ENCODE measurements around the gene REC8.

REC8 gene

DNA sequence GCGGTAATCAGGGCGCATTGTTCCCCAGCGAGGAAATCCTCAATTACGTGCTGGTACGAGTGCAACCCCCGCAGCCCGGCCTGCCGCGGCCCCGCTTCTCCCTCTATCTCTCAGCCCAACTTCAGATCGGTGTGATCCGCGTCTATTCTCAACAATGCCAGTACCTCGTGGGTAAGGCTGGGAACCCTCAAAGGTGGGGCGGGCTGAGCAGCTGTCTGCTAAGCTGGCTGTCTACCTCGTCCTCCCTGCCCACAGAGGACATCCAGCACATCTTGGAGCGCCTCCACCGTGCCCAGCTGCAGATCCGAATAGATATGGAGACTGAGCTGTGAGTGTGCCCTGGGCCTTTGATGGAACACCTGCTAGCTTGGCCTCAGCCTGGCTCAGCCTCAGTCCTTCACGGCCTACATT, 996 bp downstream of the REC8 start:
- TF ChIP-seq, protein P1, sequence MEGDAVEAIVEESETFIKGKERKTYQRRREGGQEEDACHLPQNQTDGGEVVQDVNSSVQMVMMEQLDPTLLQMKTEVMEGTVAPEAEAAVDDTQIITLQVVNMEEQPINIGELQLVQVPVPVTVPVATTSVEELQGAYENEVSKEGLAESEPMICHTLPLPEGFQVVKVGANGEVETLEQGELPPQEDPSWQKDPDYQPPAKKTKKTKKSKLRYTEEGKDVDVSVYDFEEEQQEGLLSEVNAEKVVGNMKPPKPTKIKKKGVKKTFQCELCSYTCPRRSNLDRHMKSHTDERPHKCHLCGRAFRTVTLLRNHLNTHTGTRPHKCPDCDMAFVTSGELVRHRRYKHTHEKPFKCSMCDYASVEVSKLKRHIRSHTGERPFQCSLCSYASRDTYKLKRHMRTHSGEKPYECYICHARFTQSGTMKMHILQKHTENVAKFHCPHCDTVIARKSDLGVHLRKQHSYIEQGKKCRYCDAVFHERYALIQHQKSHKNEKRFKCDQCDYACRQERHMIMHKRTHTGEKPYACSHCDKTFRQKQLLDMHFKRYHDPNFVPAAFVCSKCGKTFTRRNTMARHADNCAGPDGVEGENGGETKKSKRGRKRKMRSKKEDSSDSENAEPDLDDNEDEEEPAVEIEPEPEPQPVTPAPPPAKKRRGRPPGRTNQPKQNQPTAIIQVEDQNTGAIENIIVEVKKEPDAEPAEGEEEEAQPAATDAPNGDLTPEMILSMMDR (conservative IDR thresholded peaks at IDR 0.05; ENCODE audit: low read depth, low read length) = no peak
- no peak for DNase-seq (ENCODE audit: low read depth)
- peak overlapping the region; percentile 73 for H3K4me3 ChIP-seq (ENCODE audit: low read depth, low read length)

DNA sequence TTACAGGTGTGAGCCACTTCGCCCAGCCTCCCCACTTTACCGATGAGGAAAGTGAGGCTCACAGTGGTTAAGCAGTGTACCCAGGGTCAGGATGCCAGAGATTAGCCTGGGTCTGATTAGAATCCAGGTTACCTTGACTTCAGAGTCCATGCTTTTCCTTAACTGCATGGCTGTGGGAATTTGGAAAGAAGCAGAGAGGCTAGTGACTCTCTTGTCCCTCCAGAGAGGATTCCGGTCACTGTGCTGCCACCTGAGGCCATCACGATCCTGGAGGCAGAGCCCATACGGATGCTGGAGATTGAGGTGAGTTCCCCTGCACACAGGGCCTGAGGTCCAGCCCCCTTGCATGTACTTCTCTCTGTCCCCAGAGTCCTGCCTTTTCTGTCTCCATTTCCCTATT, 4.7 kb downstream of the REC8 start:
- DNase-seq (ENCODE audit: low read depth) = no peak
- TF ChIP-seq, protein P1 (conservative IDR thresholded peaks at IDR 0.05; ENCODE audit: low read depth, low read length) = no peak
- no peak overlapping the region for H3K4me3 ChIP-seq (ENCODE audit: low read depth, low read length)

DNA sequence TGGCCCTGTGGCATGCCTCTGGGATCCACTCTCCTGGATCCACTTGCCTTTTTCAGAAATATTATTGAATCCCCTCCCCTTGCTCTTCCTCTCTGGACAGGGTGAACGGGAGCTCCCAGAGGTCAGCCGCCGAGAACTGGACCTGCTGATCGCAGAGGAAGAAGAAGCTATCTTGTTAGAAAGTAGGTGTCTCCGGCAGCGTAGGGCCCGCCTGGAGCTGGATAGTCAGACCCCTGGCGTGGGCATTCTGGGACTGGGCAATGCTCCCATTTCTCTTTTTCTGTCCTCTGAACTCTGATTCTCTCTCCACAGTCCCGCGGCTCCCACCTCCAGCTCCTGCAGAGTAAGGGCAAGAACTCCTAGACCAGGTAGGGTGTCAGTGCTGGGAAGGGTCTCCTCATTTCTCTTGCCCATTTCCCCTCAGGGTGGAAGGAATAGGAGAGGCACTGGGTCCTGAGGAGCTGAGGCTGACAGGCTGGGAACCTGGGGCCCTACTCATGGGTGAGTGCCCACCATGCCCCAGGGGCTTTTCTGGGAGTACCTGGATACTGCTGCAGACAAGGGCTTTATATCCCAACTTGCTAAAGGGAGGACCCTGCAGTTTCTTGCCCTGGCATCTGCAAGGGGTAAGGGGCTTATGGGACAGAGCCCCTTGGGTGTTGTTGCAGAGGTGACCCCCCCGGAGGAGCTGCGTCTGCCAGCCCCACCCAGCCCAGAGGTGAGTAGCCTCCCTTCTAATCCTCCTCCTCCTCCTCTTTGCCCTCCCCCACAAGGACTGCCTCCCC, 5.4 kb downstream of the REC8 start:
- TF ChIP-seq, protein P1 (conservative IDR thresholded peaks at IDR 0.05; ENCODE audit: low read depth, low read length) = no peak
- H3K4me3 ChIP-seq (ENCODE audit: low read depth, low read length) = no peak overlapping the region
- DNase-seq (ENCODE audit: low read depth) = no peak

DNA sequence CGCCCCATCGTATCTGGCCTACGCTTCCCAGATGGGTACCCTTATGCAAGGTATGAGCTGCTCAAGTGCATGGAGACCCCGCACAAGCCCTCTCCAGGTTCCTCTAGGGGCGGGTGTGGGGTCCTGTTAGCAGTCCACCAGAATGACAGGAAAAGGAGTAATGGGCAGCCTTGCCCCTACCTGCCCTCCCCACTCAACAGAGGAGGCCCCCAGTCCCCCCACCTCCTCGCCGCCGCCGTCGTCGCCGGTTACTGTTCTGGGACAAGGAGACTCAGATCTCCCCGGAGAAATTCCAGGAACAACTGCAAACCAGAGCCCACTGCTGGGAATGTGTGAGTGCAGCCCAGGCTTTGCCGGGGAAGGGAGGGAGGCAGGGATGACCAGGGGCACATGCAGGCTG, 6.0 kb downstream of the REC8 start:
- DNase-seq (ENCODE audit: low read depth) = no peak
- no peak overlapping the region for H3K4me3 ChIP-seq (ENCODE audit: low read depth, low read length)
- TF ChIP-seq, protein P1 (conservative IDR thresholded peaks at IDR 0.05; ENCODE audit: low read depth, low read length) = no peak

DNA sequence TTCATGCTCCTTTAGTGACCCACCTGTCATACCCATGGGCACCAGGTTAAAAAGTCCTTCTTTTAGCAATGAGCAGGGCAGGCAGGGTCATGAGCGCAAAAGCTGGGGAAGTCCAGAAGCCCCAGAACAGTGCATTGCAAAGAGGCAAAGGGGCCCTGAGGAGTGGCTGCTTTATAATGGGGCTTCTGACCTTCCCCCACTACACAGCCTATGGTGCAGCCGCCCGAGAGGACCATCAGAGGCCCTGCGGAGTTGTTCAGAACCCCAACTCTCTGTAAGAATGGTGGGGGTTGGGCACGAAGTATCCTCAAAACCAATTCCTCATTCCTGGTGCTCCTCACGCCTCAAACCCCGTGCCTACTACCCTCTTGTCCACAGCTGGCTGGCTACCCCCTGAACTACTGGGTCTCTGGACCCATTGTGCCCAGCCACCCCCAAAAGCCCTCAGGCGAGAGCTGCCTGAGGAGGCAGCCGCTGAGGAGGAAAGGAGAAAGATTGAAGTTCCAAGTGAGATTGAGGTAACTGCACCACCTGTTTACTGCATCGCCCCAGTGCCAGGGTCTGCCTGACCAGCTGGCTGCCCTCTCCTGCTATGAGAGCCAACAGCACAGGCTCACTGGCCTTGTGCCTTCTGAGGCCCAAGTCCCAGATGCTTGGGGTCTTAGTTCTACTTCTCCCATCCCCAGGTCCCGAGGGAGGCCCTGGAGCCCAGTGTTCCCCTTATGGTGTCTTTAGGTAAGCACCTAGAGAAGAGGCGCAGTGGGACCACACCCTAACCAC, 6.7 kb downstream of the REC8 start:
- TF ChIP-seq, protein P1 (conservative IDR thresholded peaks at IDR 0.05; ENCODE audit: low read depth, low read length) = no peak
- no peak for DNase-seq (ENCODE audit: low read depth)
- no peak overlapping the region for H3K4me3 ChIP-seq (ENCODE audit: low read depth, low read length)

DNA sequence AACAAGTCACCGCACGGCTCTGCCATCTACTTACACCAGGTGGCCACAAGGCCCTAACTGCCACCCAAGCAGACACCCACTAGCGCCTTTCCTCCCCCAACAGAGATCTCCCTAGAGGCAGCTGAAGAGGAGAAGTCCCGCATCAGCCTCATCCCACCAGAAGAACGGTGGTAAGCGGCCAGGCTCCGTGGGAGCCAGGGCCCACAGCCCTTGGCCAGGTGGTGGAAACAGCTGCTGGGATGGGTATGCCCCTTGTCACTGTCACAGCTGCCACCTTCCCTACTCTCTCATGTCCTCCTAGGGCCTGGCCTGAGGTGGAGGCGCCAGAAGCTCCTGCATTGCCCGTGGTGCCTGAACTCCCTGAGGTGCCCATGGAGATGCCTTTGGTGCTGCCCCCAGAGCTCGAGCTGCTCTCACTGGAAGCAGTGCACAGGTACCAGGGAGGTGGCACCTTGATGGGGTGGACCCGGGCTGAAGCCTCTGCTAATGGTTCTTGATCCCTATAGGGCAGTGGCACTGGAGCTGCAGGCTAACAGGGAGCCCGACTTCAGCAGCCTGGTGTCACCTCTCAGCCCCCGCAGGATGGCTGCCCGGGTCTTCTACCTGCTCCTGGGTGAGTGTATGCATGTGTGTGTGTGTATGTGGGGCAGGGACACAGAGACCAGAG, 7.5 kb downstream of the REC8 start:
- TF ChIP-seq, protein P1 (conservative IDR thresholded peaks at IDR 0.05; ENCODE audit: low read depth, low read length) = no peak
- H3K4me3 ChIP-seq (ENCODE audit: low read depth, low read length) = no peak overlapping the region
- no peak for DNase-seq (ENCODE audit: low read depth)

All from choroid plexus epithelial cell (primary cell).